ENCODE data around the gene ADD3.
A peak's percentile ranks its signal among the peaks of the same experiment; 100 is the strongest.

ADD3 gene

DNA sequence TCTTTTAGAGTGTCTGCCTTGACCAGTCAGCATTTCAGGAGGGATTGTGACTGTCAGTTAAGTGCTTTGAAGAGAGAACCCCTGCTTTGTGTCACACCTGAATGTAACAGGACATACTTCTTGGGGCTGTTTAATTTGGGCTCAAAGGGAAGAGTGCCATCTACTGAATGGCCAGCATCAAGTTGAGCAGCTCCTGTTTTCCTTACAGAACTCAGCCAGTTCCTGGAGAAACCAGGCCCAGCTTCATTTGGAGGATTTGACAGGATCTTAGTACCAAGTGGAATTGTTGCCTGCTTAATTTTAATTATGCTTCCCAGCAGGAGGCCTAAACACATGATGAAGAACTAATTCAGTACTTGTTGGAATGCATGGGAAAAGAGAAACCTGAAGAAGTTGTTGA lies 8.3 kb downstream of the ADD3 start:
- H3F3A ChIP-seq (ENCODE audit: low read depth) = no peaks in the 10 kb centered on the region
- peaks cover 99% of the 10 kb centered on the region for H3K79me2 ChIP-seq (ENCODE audit: insufficient read depth, low read length)
- no peak overlapping the region for H3K4me3 ChIP-seq (ENCODE audit: low read length, poor library complexity, severe bottlenecking)
- no peak overlapping the region for H2AFZ ChIP-seq (ENCODE audit: low read length)
- H3K9me3 ChIP-seq (ENCODE audit: insufficient read depth, low read depth, low read length) = no peaks in the 10 kb centered on the region
- H3K36me3 ChIP-seq (ENCODE audit: insufficient read depth, low read length) = no peaks in the 10 kb centered on the region
- TF ChIP-seq, protein P1, sequence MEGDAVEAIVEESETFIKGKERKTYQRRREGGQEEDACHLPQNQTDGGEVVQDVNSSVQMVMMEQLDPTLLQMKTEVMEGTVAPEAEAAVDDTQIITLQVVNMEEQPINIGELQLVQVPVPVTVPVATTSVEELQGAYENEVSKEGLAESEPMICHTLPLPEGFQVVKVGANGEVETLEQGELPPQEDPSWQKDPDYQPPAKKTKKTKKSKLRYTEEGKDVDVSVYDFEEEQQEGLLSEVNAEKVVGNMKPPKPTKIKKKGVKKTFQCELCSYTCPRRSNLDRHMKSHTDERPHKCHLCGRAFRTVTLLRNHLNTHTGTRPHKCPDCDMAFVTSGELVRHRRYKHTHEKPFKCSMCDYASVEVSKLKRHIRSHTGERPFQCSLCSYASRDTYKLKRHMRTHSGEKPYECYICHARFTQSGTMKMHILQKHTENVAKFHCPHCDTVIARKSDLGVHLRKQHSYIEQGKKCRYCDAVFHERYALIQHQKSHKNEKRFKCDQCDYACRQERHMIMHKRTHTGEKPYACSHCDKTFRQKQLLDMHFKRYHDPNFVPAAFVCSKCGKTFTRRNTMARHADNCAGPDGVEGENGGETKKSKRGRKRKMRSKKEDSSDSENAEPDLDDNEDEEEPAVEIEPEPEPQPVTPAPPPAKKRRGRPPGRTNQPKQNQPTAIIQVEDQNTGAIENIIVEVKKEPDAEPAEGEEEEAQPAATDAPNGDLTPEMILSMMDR (conservative IDR thresholded peaks at IDR 0.05; ENCODE audit: low read length) = peak; percentile 55
- TF ChIP-seq EZH2phosphoT487 (IDR thresholded peaks at IDR 0.05; ENCODE audit: borderline replicate concordance) = no peak
- peaks cover 63% of the 10 kb centered on the region for H4K20me1 ChIP-seq (ENCODE audit: insufficient read depth, low read length, poor library complexity, severe bottlenecking)
- H3K9ac ChIP-seq (ENCODE audit: low read depth, low read length, poor library complexity, severe bottlenecking) = no peak overlapping the region
- H3K4me1 ChIP-seq (ENCODE audit: insufficient read depth, low read length, poor library complexity, severe bottlenecking) = peaks cover 60% of the 10 kb centered on the region
- H3K4me2 ChIP-seq (ENCODE audit: low read depth, low read length, poor library complexity, severe bottlenecking) = peak overlapping the region; percentile 37
- H3K9me2 ChIP-seq (replicated peaks; ENCODE audit: low read depth, low read length) = no peaks in the 10 kb centered on the region
- no peaks in the 10 kb centered on the region for H3K27me3 ChIP-seq (ENCODE audit: insufficient read depth, low read length, poor library complexity, severe bottlenecking)

DNA sequence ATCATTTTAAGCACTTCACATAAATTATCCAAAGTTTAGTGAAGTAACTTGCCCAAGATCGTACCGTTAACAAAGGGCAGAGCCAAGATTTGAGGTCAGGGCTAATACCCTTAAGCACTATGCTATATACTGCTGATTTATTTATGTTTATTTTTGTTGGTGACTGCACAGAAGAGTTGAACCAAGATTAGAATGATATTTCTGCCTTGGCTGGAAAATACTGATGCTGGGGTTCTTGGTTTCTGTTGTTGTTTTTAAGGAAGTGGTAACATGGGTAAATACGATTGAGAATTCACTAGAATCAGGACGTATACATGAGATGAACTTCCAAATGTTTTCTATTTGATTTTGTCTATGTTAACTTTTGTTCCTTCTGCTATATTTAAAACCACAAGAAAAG lies 9.3 kb downstream of the ADD3 start:
- TF ChIP-seq, protein P1 (conservative IDR thresholded peaks at IDR 0.05; ENCODE audit: low read length) = no peak
- TF ChIP-seq EZH2phosphoT487 (IDR thresholded peaks at IDR 0.05; ENCODE audit: borderline replicate concordance) = no peak

DNA sequence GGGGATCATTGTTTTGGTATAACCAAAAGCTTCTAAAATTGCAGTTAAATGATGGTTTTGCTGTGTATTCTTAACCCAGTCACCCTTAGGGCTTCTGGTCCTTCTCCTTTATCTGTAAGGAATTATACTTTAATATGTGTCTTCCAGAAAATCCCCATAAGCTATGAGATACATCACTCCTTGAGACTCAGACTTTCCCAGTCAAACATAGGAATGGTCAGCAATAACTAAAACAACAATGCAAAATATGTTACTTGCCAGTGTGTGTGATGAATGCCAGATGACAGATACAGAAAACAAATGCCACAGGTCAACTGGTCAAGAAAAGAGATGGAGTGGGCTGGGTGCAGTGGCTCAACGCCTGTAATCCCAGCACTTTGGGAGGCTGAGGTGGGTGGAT lies 10.1 kb downstream of the ADD3 start:
- Histone ChIP-seq H4K20me1 (ENCODE audit: insufficient read depth, low read length, poor library complexity, severe bottlenecking) (peaks cover 64% of the 10 kb centered on the region), H3K4me3 (ENCODE audit: low read length, poor library complexity, severe bottlenecking) (no peak overlapping the region), H3K36me3 (ENCODE audit: insufficient read depth, low read length) (no peaks in the 10 kb centered on the region), H3K9me2 (replicated peaks; ENCODE audit: low read depth, low read length) (no peaks in the 10 kb centered on the region), H3F3A (ENCODE audit: low read depth) (no peaks in the 10 kb centered on the region), H3K9ac (ENCODE audit: low read depth, low read length, poor library complexity, severe bottlenecking) (no peak overlapping the region), H3K27me3 (ENCODE audit: insufficient read depth, low read length, poor library complexity, severe bottlenecking) (no peaks in the 10 kb centered on the region), H3K4me1 (ENCODE audit: insufficient read depth, low read length, poor library complexity, severe bottlenecking) (peaks cover 58% of the 10 kb centered on the region), H2AFZ (ENCODE audit: low read length) (no peak overlapping the region), H3K9me3 (ENCODE audit: insufficient read depth, low read depth, low read length) (no peaks in the 10 kb centered on the region), H3K4me2 (ENCODE audit: low read depth, low read length, poor library complexity, severe bottlenecking) (no peak overlapping the region), H3K79me2 (ENCODE audit: insufficient read depth, low read length) (peaks cover 97% of the 10 kb centered on the region)
- TF ChIP-seq EZH2phosphoT487 (IDR thresholded peaks at IDR 0.05; ENCODE audit: borderline replicate concordance) = no peak
- TF ChIP-seq, protein P1 (conservative IDR thresholded peaks at IDR 0.05; ENCODE audit: low read length) = no peak

More for the DNA sequence above, 9.3 kb downstream of the ADD3 start:
- Histone ChIP-seq H3K27me3 (ENCODE audit: insufficient read depth, low read length, poor library complexity, severe bottlenecking) (no peaks in the 10 kb centered on the region), H3K4me1 (ENCODE audit: insufficient read depth, low read length, poor library complexity, severe bottlenecking) (peaks cover 60% of the 10 kb centered on the region), H2AFZ (ENCODE audit: low read length) (no peak overlapping the region), H3K79me2 (ENCODE audit: insufficient read depth, low read length) (peaks cover 99% of the 10 kb centered on the region), H3K4me2 (ENCODE audit: low read depth, low read length, poor library complexity, severe bottlenecking) (no peak overlapping the region), H4K20me1 (ENCODE audit: insufficient read depth, low read length, poor library complexity, severe bottlenecking) (peaks cover 63% of the 10 kb centered on the region), H3K9me3 (ENCODE audit: insufficient read depth, low read depth, low read length) (no peaks in the 10 kb centered on the region), H3K9ac (ENCODE audit: low read depth, low read length, poor library complexity, severe bottlenecking) (no peak overlapping the region), H3K4me3 (ENCODE audit: low read length, poor library complexity, severe bottlenecking) (no peak overlapping the region), H3K36me3 (ENCODE audit: insufficient read depth, low read length) (no peaks in the 10 kb centered on the region), H3F3A (ENCODE audit: low read depth) (no peaks in the 10 kb centered on the region), H3K9me2 (replicated peaks; ENCODE audit: low read depth, low read length) (no peaks in the 10 kb centered on the region)
